Measurements from ENCODE around the gene SPACA7.

The SPACA7 gene

GRCh38 chr13:112474869-112475268 lies 98.7 kb downstream of the SPACA7 start:
- TF ChIP-seq NFIC (IDR thresholded peaks at IDR 0.05) (no peak), USF1 (IDR thresholded peaks at IDR 0.05) (no peak), ZBTB7A (IDR thresholded peaks at IDR 0.05; ENCODE audit: low read depth) (no peak), CEBPB (IDR thresholded peaks at IDR 0.05) (no peak), CREB1 (IDR thresholded peaks at IDR 0.05; ENCODE audit: low read depth) (no peak), EGR1 (IDR thresholded peaks at IDR 0.05) (no peak), YY1 (IDR thresholded peaks at IDR 0.05; ENCODE audit: low read depth) (no peak)
- TF ChIP-seq, protein P1, sequence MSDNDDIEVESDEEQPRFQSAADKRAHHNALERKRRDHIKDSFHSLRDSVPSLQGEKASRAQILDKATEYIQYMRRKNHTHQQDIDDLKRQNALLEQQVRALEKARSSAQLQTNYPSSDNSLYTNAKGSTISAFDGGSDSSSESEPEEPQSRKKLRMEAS (IDR thresholded peaks at IDR 0.05): no peak

- TF ChIP-seq CREB1 (IDR thresholded peaks at IDR 0.05; ENCODE audit: low read depth) (no peak), RAD21 (IDR thresholded peaks at IDR 0.05; ENCODE audit: low read depth) (no peak), ZBTB7A (IDR thresholded peaks at IDR 0.05; ENCODE audit: low read depth) (no peak), TCF12 (IDR thresholded peaks at IDR 0.05; ENCODE audit: low read depth) (no peak), CEBPB (IDR thresholded peaks at IDR 0.05) (no peak), EGR1 (IDR thresholded peaks at IDR 0.05) (no peak), YY1 (IDR thresholded peaks at IDR 0.05; ENCODE audit: low read depth) (no peak), REST (IDR thresholded peaks at IDR 0.05; ENCODE audit: low read depth) (no peak), TAF1 (IDR thresholded peaks at IDR 0.05; ENCODE audit: low read depth) (no peak), USF1 (IDR thresholded peaks at IDR 0.05) (no peak), FOXM1 (IDR thresholded peaks at IDR 0.05; ENCODE audit: borderline replicate concordance, low read depth) (no peak), NFIC (IDR thresholded peaks at IDR 0.05) (no peak), EP300 (IDR thresholded peaks at IDR 0.05; ENCODE audit: borderline replicate concordance) (no peak), TEAD4 (IDR thresholded peaks at IDR 0.05) (no peak)
- TF ChIP-seq, protein P1 (IDR thresholded peaks at IDR 0.05): no peak
Measured at GRCh38 chr13:112475889-112476288, 99.7 kb downstream of the SPACA7 start.

DNA sequence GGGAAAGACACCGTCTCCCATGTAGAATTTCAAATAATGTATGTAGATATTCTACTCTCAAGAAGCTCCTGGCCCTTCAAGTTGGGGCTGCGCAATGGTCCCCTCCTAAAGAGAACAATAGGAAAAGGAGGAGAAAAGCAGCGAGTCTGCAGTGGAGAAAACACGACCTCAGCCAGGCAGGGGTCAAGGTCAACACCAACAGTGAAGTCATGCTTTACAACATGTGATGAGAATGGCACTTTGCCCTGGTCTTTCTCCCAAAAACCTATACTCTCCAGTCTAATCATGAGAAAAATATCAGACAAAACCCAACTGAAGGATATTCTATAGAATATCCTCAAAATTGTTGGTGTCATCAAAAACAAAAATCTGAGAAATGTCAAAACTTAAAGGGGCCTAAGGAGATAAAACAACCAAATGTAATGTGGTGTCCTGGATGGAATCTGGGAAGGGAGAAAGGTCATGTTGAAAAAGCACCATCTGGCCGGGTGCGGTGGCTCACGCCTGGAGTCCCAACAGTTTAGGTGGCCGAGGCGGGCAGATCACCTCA lies 101.0 kb downstream of the SPACA7 start:
- no peak for TF ChIP-seq EP300 (IDR thresholded peaks at IDR 0.05; ENCODE audit: borderline replicate concordance)
- TF ChIP-seq CREB1 (IDR thresholded peaks at IDR 0.05; ENCODE audit: low read depth): no peak
- TF ChIP-seq FOXM1 (IDR thresholded peaks at IDR 0.05; ENCODE audit: borderline replicate concordance, low read depth): no peak

DNA sequence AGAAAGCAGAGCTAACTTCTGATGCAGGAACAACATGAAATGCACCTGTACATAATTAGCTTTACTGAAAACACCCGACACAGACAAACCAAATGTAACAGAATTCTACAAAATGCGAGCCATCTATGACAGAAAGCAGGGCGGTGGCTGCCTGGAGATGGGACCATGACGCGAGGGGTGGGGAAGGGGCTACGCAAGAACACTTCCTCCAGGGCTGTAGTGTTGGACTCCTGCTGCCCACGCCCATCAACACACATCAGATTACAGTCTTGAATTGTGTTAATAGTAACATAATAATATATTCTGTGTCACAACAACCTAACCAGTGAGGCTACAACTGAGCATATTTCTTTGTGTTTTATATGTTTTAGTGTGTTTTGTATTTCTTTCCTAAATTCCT lies 103.2 kb downstream of the SPACA7 start:
- TF ChIP-seq TCF12 (IDR thresholded peaks at IDR 0.05; ENCODE audit: low read depth): no peak
- TF ChIP-seq, protein P1 (IDR thresholded peaks at IDR 0.05): no peak
- no peak for TF ChIP-seq FOXM1 (IDR thresholded peaks at IDR 0.05; ENCODE audit: borderline replicate concordance, low read depth)
- TF ChIP-seq TEAD4 (IDR thresholded peaks at IDR 0.05): no peak
- TF ChIP-seq USF1 (IDR thresholded peaks at IDR 0.05): no peak
- no peak for TF ChIP-seq CREB1 (IDR thresholded peaks at IDR 0.05; ENCODE audit: low read depth)
- no peak for TF ChIP-seq RAD21 (IDR thresholded peaks at IDR 0.05; ENCODE audit: low read depth)
- TF ChIP-seq NFIC (IDR thresholded peaks at IDR 0.05): no peak
- TF ChIP-seq EP300 (IDR thresholded peaks at IDR 0.05; ENCODE audit: borderline replicate concordance): no peak
- no peak for TF ChIP-seq ZBTB7A (IDR thresholded peaks at IDR 0.05; ENCODE audit: low read depth)
- TF ChIP-seq REST (IDR thresholded peaks at IDR 0.05; ENCODE audit: low read depth): no peak
- TF ChIP-seq YY1 (IDR thresholded peaks at IDR 0.05; ENCODE audit: low read depth): no peak
- TF ChIP-seq CEBPB (IDR thresholded peaks at IDR 0.05): no peak
- TF ChIP-seq EGR1 (IDR thresholded peaks at IDR 0.05): no peak
- no peak for TF ChIP-seq TAF1 (IDR thresholded peaks at IDR 0.05; ENCODE audit: low read depth)

DNA sequence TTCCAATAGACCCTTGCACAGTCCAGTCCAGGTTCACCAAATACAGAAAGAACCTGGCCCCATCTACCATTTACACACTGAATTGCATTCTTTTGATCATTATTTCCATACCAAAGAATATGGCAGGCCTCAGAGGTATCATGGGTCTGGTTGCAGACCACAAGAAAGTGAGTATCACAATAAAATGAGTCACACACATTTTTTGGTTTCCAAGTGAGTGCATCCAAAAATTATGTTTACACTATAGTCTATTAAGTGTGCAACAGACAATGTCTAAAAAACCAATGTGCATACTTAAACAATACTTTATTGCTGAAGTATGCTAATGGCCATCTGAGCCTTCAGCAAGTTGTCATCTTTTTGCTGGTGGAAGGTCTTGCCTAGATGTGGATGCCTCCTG lies 105.3 kb downstream of the SPACA7 start:
- no peak for TF ChIP-seq TAF1 (IDR thresholded peaks at IDR 0.05; ENCODE audit: low read depth)
- no peak for TF ChIP-seq FOXM1 (IDR thresholded peaks at IDR 0.05; ENCODE audit: borderline replicate concordance, low read depth)
- TF ChIP-seq REST (IDR thresholded peaks at IDR 0.05; ENCODE audit: low read depth): no peak
- no peak for TF ChIP-seq USF1 (IDR thresholded peaks at IDR 0.05)
- no peak for TF ChIP-seq EP300 (IDR thresholded peaks at IDR 0.05; ENCODE audit: borderline replicate concordance)
- no peak for TF ChIP-seq NFIC (IDR thresholded peaks at IDR 0.05)
- TF ChIP-seq TEAD4 (IDR thresholded peaks at IDR 0.05): no peak
- TF ChIP-seq TCF12 (IDR thresholded peaks at IDR 0.05; ENCODE audit: low read depth): no peak
